ENCODE results near the gene EMB. TPM values are rescaled to one million over a fixed set of nuclear protein-coding genes. Genes with fewer than 3 reads are reported as not detected.

EMB gene
- total and polyA plus RNA-seq, 2 of the 4 experiments (the other 2 are of a cell fraction), result 1.2 to 1.4 TPM

DNA sequence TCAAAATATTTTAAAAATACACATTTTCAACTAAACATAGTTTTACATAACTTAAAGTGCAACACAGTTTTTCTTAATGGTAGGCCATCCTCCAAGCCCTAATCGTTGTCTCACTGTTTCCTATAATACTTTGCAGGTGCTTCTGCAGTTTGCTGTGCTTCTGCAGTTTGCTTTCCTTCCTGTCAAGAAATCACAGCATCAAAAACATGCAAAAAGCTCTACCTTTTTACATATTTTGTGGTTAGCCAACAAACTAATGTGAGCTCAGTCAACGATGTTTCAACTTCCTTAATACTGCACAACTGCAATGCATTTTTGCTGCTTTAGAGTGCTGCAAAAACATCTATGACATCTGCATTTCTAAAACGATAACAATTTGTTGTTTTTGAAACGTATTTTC, 25.2 kb downstream of the EMB start:
- POLR2A ChIA-PET (ENCODE audit: unreplicated experiment), result no interaction called here

More for the DNA sequence above, 25.2 kb downstream of the EMB start:
- H3K9me3 ChIP-seq (ENCODE audit: control insufficient read depth, insufficient read depth, low read length), result no peaks in the 10 kb centered on the region
- H3K23ac ChIP-seq (ENCODE audit: low read depth, low read length), result no peak overlapping the region
- no peaks in the 10 kb centered on the region for H3K36me3 ChIP-seq (ENCODE audit: control insufficient read depth, insufficient read depth, low read length)
- H3K14ac ChIP-seq (replicated peaks; ENCODE audit: low read depth, low read length), result no peak overlapping the region
- H3K27ac ChIP-seq (ENCODE audit: insufficient read depth, low read length), result no peak overlapping the region
- no peak overlapping the region for H2AFZ ChIP-seq (replicated peaks; ENCODE audit: low read length, poor library complexity)
- H2BK20ac ChIP-seq (ENCODE audit: low read depth, low read length), result no peak overlapping the region
- no peaks in the 10 kb centered on the region for H3K9me1 ChIP-seq (ENCODE audit: insufficient read depth, low read length)
- intact Hi-C loops (cut with micrococcal nuclease) (no loop called here), dilution Hi-C loops (cut with HindIII; ENCODE audit: low sequenced_read_pairs, unreplicated experiment) (no loop called here), in situ Hi-C loops (cut with MboI; ENCODE audit: low sequenced_read_pairs) (no loop called here)
- no peaks in the 10 kb centered on the region for H3K4me1 ChIP-seq (ENCODE audit: control insufficient read depth, insufficient read depth, low read length)
- no peak overlapping the region for H3K56ac ChIP-seq (ENCODE audit: extremely low read depth, insufficient read depth, low read length)
- H3K27me3 ChIP-seq (ENCODE audit: control insufficient read depth, insufficient read depth, low read length), result no peaks in the 10 kb centered on the region
- no peak overlapping the region for H3K4me2 ChIP-seq (ENCODE audit: low read depth, low read length)
- H3K4me3 ChIP-seq (ENCODE audit: insufficient read depth, low read depth, low read length), result no peak overlapping the region
- H2BK5ac ChIP-seq (ENCODE audit: low read depth, low read length, poor library complexity, severe bottlenecking), result no peak overlapping the region
- H2AK9ac ChIP-seq (replicated peaks; ENCODE audit: low read depth, low read length, poor library complexity), result no peak overlapping the region
- no peak overlapping the region for H4K5ac ChIP-seq (ENCODE audit: low read depth, low read length)
- no peak overlapping the region for H2AK5ac ChIP-seq (ENCODE audit: low read depth, low read length)
- no peak overlapping the region for H2BK15ac ChIP-seq (ENCODE audit: low read depth, low read length)
- no CpG with 5 or more reads among the region's 4 CpGs for WGBS, 2 experiments (ENCODE audit: extremely low coverage in 2 of 2, insufficient read length in 1 of 2)
- H4K20me1 ChIP-seq (ENCODE audit: insufficient read depth, low read length), result no peaks in the 10 kb centered on the region
- no peak overlapping the region for H3K9ac ChIP-seq (ENCODE audit: low read depth, low read length)
- H4K8ac ChIP-seq (ENCODE audit: low read depth in 2 of 2, low read length in 2 of 2), result no peak overlapping the region
- no peak for TF ChIP-seq BHLHE40 (IDR thresholded peaks at IDR 0.05; ENCODE audit: low read depth, low read length)
- no peak for TF ChIP-seq NFE2L2 (IDR thresholded peaks at IDR 0.05; ENCODE audit: low read depth, low read length)
- TF ChIP-seq FOS (IDR thresholded peaks at IDR 0.05; ENCODE audit: low read depth, low read length), result no peak
- no peak for TF ChIP-seq SMC3 (IDR thresholded peaks at IDR 0.05; ENCODE audit: low read depth, low read length)
- H2BK120ac ChIP-seq (ENCODE audit: low read depth, low read length), result no peak overlapping the region
- CTCF ChIA-PET, result interaction anchor here (0.5 kb wide), 1 partner anchor 317 kb away, joined by 3 read pairs; no protein-coding TSS in a partner anchor
- ATAC-seq (ENCODE audit: low read depth) (no peak), DNase-seq (no peak)
- no TSS peak for BruUV-seq (replicated peaks)
- H3K18ac ChIP-seq (ENCODE audit: low read depth, low read length), result no peak overlapping the region
- H3K4ac ChIP-seq (ENCODE audit: low read depth, low read length), result no peak overlapping the region
- no peak overlapping the region for H4K91ac ChIP-seq (ENCODE audit: insufficient read depth, low read depth, low read length)
- no peaks in the 10 kb centered on the region for H3K79me1 ChIP-seq (ENCODE audit: low read depth in 1 of 2, low read length in 2 of 2)

Measured in IMR-90 (cell line).